Liver (tissue), 9 donors: ENCODE measurements around the gene KAT6B. TPM values are rescaled to one million over a fixed set of nuclear protein-coding genes. Genes with fewer than 3 reads are reported as not detected.

ENCODE experiments used
- DNase-seq: peaks from one replicate; pipeline ENCODE4 v3.0.0-alpha.2; 2017; ENCODE audit warnings: low spot score
- H3K27ac ChIP-seq, 2 donors: one replicate each; pipeline ENCODE4 v1.7.0; 2013; ENCODE audit warnings: inconsistent platforms in 2 of 2, low read length in 2 of 2, control low read depth in 1 of 2, low read depth in 1 of 2, mild to moderate bottlenecking in 1 of 2
- H3K27me3 ChIP-seq, 4 donors: one replicate each; pipeline versions ENCODE4 v1.6.1 to v1.7.0; 2013; ENCODE audit warnings: low read length in 3 of 4, inconsistent platforms in 1 of 4, mild to moderate bottlenecking in 1 of 4, moderate library complexity in 1 of 4; ENCODE audit not compliant: control insufficient read depth in 4 of 4, insufficient read depth in 4 of 4
- H3K36me3 ChIP-seq, 4 donors: one replicate each; pipeline versions ENCODE4 v1.6.1 to v1.7.0; 2013; ENCODE audit warnings: low read length in 3 of 4, mild to moderate bottlenecking in 3 of 4, low read depth in 1 of 4, moderate library complexity in 1 of 4; ENCODE audit not compliant: control insufficient read depth in 4 of 4, insufficient read depth in 3 of 4
- H3K4me1 ChIP-seq, 4 donors: one replicate each; pipeline versions ENCODE4 v1.6.1 to v1.7.0; 2013; ENCODE audit warnings: low read length in 3 of 4, mild to moderate bottlenecking in 3 of 4, moderate library complexity in 1 of 4; ENCODE audit not compliant: control insufficient read depth in 4 of 4, insufficient read depth in 4 of 4
- H3K4me3 ChIP-seq, 3 donors: one replicate each; pipeline versions ENCODE4 v1.6.1 to v1.7.0; 2013; ENCODE audit warnings: low read length in 3 of 3, control low read depth in 1 of 3, low read depth in 1 of 3, mild to moderate bottlenecking in 1 of 3
- H3K9ac ChIP-seq, 2 donors: one replicate each; pipeline ENCODE4 v1.7.0; 2013; ENCODE audit warnings: low read length in 2 of 2, mild to moderate bottlenecking in 2 of 2, moderate library complexity in 2 of 2, control low read depth in 1 of 2, low read depth in 1 of 2
- H3K9me3 ChIP-seq, 4 donors: one replicate each; pipeline versions ENCODE4 v1.6.1 to v1.7.0; 2013; ENCODE audit warnings: low read length in 3 of 4; ENCODE audit not compliant: control insufficient read depth in 4 of 4
- ATF3 ChIP-seq: IDR thresholded peaks from 2 replicates; pipeline ENCODE4 v1.6.1; 2016; ENCODE audit warnings: antibody characterized with exemption
- CTCF ChIP-seq: fragments of 150-350 bp; IDR thresholded peaks from 2 replicates; pipeline ENCODE4 v1.5.1; 2017; ENCODE audit warnings: improper control_type of control experiment, low read depth, low read length; ENCODE audit not compliant: missing input control
- EGR1 ChIP-seq, 2 donors: IDR thresholded peaks; 2 replicates each; pipeline ENCODE4 v1.6.1; 2016 to 2018; ENCODE audit warnings: antibody characterized with exemption in 2 of 2, low read depth in 2 of 2
- FOXA1 ChIP-seq: IDR thresholded peaks from 2 replicates; pipeline ENCODE4 v1.6.1; 2016; ENCODE audit warnings: antibody characterized with exemption
- FOXA2 ChIP-seq: IDR thresholded peaks from 2 replicates; pipeline ENCODE4 v1.6.1; 2016; ENCODE audit warnings: antibody characterized with exemption
- GABPA ChIP-seq, 2 donors: IDR thresholded peaks in 1 of 2; conservative IDR thresholded peaks in 1 of 2; 2 replicates each; pipeline ENCODE4 v1.6.1; 2016; ENCODE audit warnings: antibody characterized with exemption in 2 of 2, mild to moderate bottlenecking in 1 of 2, moderate library complexity in 1 of 2
- HNF4A ChIP-seq, 2 donors: conservative IDR thresholded peaks; 2 replicates each; pipeline ENCODE4 v1.6.1; 2016; ENCODE audit warnings: antibody characterized with exemption in 2 of 2, mild to moderate bottlenecking in 2 of 2
- HNF4G ChIP-seq: IDR thresholded peaks from 2 replicates; pipeline ENCODE4 v1.6.1; 2016; ENCODE audit warnings: antibody characterized with exemption
- JUND ChIP-seq, 2 donors: IDR thresholded peaks; 2 replicates each; pipeline ENCODE4 v1.6.1; 2016; ENCODE audit warnings: antibody characterized with exemption in 2 of 2
- NR2F2 ChIP-seq: IDR thresholded peaks from 2 replicates; pipeline ENCODE4 v1.6.1; 2016; ENCODE audit warnings: antibody characterized with exemption
- RAD21 ChIP-seq, 2 donors: IDR thresholded peaks; 2 replicates each; pipeline ENCODE4 v1.6.1; 2016; ENCODE audit warnings: antibody characterized with exemption in 2 of 2, mild to moderate bottlenecking in 2 of 2
- REST ChIP-seq: IDR thresholded peaks from 2 replicates; pipeline ENCODE4 v1.6.1; 2016; ENCODE audit warnings: antibody characterized with exemption, mild to moderate bottlenecking
- RXRA ChIP-seq, 2 donors: IDR thresholded peaks; 2 replicates each; pipeline ENCODE4 v1.6.1; 2017 to 2018; ENCODE audit warnings: antibody characterized with exemption in 2 of 2, mild to moderate bottlenecking in 1 of 2
- TAF1 ChIP-seq: conservative IDR thresholded peaks from 2 replicates; pipeline ENCODE4 v1.6.1; 2016; ENCODE audit warnings: antibody characterized with exemption, mild to moderate bottlenecking
- YY1 ChIP-seq: IDR thresholded peaks from 2 replicates; pipeline ENCODE4 v1.6.1; 2016; ENCODE audit warnings: antibody characterized with exemption, mild to moderate bottlenecking
- ZBTB33 ChIP-seq: IDR thresholded peaks from 2 replicates; pipeline ENCODE4 v1.6.1; 2016; ENCODE audit warnings: antibody characterized with exemption
- WGBS: extraction: QIAGEN DNeasy Blood & Tissue Kit; methylation state at CpG from one replicate; pipeline ENCODE4 v1.1.7; 2013; 5-methylcytosine and 5-hydroxymethylcytosine counted together
- polyA plus RNA-seq, 2 donors: library from polyadenylated mRNA; stranded (reverse) in 1 of 2; unstranded in 1 of 2; fragments of 200-250 nt in 1 of 2; fragments of >200 nt in 1 of 2; fragmentation: Nextera tagmentation in 1 of 2; extraction: Ambion mirVana in 1 of 2; gene quantifications; one replicate each; pipeline versions ENCODE4 v1.2.1 to v1.2.3, GENCODE V29; 2013 to 2015
- total RNA-seq, 2 donors: library from RNA; depleted of rRNA; stranded (reverse); fragments of >200 nt; gene quantifications; one replicate each; pipeline ENCODE4 v1.2.3, GENCODE V29; 2014
- TF ChIP-seq, protein P1 (sequence below): IDR thresholded peaks from 2 replicates; pipeline ENCODE4 v1.6.1; 2016; ENCODE audit warnings: antibody characterized with exemption
- donor health status: healthy.
- donor health status: healthy.
- donor health status: healthy.
- donor health status: healthy.
- donor health status: healthy.

The KAT6B gene
- total and polyA plus RNA-seq, 4 donors = 2.0 to 21.2 (median 8.8) TPM

GRCh38 chr10:75038335-75038734 is 211.9 kb downstream of the KAT6B start:
- H3K9ac ChIP-seq = no peak overlapping the region
- 83% methylated on average over 7 of the region's 7 CpGs for WGBS
- TF ChIP-seq REST (no peak), ATF3 (no peak), YY1 (no peak), GABPA (IDR thresholded peaks at IDR 0.05 in 1 of 2, conservative IDR thresholded peaks at IDR 0.05 in 1 of 2) (no peak), FOXA2 (no peak), ZBTB33 (no peak), TAF1 (no peak), HNF4G (no peak), FOXA1 (no peak), RAD21 (IDR thresholded peaks at IDR 0.05) (no peak), HNF4A (conservative IDR thresholded peaks at IDR 0.05) (no peak), JUND (IDR thresholded peaks at IDR 0.05) (no peak), RXRA (IDR thresholded peaks at IDR 0.05) (no peak), EGR1 (IDR thresholded peaks at IDR 0.05; ENCODE audit: low read depth in 2 of 2) (no peak), NR2F2 (no peak)
- TF ChIP-seq, protein P1, sequence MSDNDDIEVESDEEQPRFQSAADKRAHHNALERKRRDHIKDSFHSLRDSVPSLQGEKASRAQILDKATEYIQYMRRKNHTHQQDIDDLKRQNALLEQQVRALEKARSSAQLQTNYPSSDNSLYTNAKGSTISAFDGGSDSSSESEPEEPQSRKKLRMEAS = no peak
- H3K9me3 ChIP-seq = no peaks in the 10 kb centered on the region
- H3K27ac ChIP-seq = no peak overlapping the region
- H3K36me3 ChIP-seq = no peaks in the 10 kb centered on the region
- no peak overlapping the region for H3K4me3 ChIP-seq
- no peaks in the 10 kb centered on the region for H3K27me3 ChIP-seq
- no peak for DNase-seq
- H3K4me1 ChIP-seq = no peaks in the 10 kb centered on the region

DNA sequence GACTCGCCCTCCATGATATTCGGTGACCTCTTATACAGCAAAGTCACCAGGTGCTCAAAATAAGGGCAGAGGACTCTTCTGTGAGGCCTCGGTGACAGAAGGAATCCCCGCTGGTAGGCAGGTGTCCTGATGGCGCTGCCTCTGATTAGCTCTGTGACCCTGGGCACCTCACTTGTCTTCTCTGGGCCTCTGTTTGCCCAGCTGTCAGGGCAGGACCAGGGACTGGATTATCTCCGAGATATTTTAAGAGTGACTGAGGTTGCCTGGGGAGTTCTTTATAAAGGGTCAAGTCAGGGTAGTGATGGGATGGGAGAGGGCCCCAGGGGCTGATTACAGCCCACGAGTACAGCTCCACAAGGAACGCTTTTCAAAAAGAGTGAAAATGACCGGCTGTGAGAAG is 214.2 kb downstream of the KAT6B start:
- no peak overlapping the region for H3K9ac ChIP-seq
- no peak for DNase-seq
- H3K9me3 ChIP-seq = peaks cover 0 to 2% (median 0%) of the 10 kb centered on the region in 4 donors
- WGBS = 91% methylated on average over 9 of the region's 9 CpGs
- H3K27ac ChIP-seq = no peak overlapping the region
- no peak overlapping the region for H3K4me3 ChIP-seq
- H3K4me1 ChIP-seq = no peaks in the 10 kb centered on the region
- no peaks in the 10 kb centered on the region for H3K27me3 ChIP-seq
- H3K36me3 ChIP-seq = no peaks in the 10 kb centered on the region
- no peak for TF ChIP-seq TAF1
- no peak for TF ChIP-seq CTCF
- TF ChIP-seq YY1 = no peak
- TF ChIP-seq, protein P1 = no peak
- TF ChIP-seq EGR1 (IDR thresholded peaks at IDR 0.05; ENCODE audit: low read depth in 2 of 2) = no peak
